Activated CD4-positive, alpha-beta T cell treated with anti-CD3 and anti-CD28 coated beads for 36 hours (primary cell): Measurements from ENCODE around the gene HAUS7. TPM values are rescaled to one million over a fixed set of nuclear protein-coding genes. Genes with fewer than 3 reads are reported as not detected.

Experiments used
- ATAC-seq: fragments of 200-7000 bp; cut with Tn5 transposase; one replicate; pipeline ENCODE4 v1.10.0; 2021; ENCODE audit warnings: mild to moderate bottlenecking, moderate library complexity
- CTCF ChIA-PET: fragments of 350-600 bp; sonication (Branson Sonifier 250); formaldehyde crosslinking; loops from one replicate; lab custom pipeline; 2021; ENCODE audit warnings: antibody characterized with exemption; lab: Charles Lee
- POLR2A ChIA-PET: fragments of 350-600 bp; sonication (Branson Sonifier 250); formaldehyde crosslinking; loops from one replicate; lab custom pipeline; 2021; ENCODE audit warnings: antibody characterized with exemption, inconsistent platforms; lab: Charles Lee
- DNase-seq: peaks from one replicate; pipeline ENCODE4 v3.0.0-alpha.2; 2020
- H3K27ac Mint-ChIP-seq: one replicate; pipeline ENCODE4 v1.8.0; 2021; ENCODE audit warnings: mixed read lengths
- H3K27me3 Mint-ChIP-seq: one replicate; pipeline ENCODE4 v1.8.0; 2021; ENCODE audit warnings: mixed read lengths
- H3K36me3 Mint-ChIP-seq: one replicate; pipeline ENCODE4 v1.8.0; 2021; ENCODE audit warnings: low read depth, mixed read lengths
- H3K4me1 Mint-ChIP-seq: one replicate; pipeline ENCODE4 v1.8.0; 2021; ENCODE audit warnings: mixed read lengths
- H3K4me3 Mint-ChIP-seq: one replicate; pipeline ENCODE4 v1.8.0; 2021; ENCODE audit warnings: mild to moderate bottlenecking, moderate library complexity, mixed read lengths
- H3K9me3 Mint-ChIP-seq: one replicate; pipeline ENCODE4 v1.8.0; 2021; ENCODE audit warnings: low read depth, mixed read lengths
- intact Hi-C, 2 experiments: fragments of 100-400 bp; cut with DNase I in 1 of 2; cut with micrococcal nuclease in 1 of 2; formaldehyde crosslinking; loops; one replicate each; pipeline versions ENCODE4 v1.14.2 to v1.15.1; 2022 to 2024; cut with DNase I, micrococcal nuclease
- total RNA-seq, 2 experiments: library from RNA; stranded (reverse); gene quantifications; one replicate each; pipeline ENCODE4 v1.2.3, GENCODE V29; 2021

Gene HAUS7
- 10 to 100 TPM; 41.9 to 70.0 TPM for total RNA-seq

DNA sequence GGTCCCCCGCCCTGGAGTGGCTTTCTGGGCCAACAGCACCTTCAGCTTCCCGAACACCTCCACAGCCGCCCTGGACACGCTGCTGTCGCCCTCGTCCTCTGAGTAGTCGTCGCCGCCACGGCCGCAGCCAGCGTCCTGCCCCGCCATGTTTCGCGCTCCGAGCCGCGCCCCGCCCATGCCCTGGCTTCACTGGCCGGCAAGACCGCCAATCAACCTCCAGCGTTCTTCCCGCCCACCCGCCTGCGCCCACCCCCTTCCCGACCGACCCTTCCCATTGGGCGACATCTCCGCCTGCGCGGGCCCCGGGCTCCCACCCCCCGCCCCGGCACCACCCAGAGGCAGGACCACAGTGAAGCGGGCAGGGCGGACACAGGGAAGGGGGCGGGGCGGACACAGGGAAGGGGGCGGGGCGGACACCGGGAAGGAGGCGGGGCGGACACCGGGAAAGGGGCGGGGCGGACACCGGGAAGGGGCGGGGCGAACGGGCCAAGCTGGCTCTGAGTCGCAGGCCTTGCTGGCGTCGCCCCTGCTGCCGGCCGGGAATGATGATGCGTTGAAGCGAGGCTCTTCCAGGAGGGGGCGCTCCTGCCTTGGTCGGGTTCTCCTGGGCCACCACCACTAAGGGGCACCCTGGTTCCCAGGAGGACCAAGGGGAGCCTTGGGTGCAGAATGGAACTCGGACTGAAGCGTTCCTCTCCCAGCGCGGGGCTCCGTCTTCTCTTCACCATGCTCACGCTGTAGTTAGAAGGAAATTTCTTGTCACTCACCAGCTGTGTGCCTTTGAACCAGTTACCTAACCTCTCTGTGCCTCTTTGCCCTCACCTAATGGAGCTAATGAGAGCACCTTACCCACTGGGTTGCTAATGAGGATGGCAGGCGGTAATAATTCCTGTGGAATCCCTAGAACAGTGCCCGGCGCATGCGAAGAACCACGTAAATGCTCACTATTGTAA is at the start of gene HAUS7:
TSS of gene HAUS7 (minus strand) at position 166 of the 953 bp plus-strand sequence. CDS start at position 147, 19 bp downstream.
- no peaks in the 10 kb centered on the region for H3K9me3 Mint-ChIP-seq
- intact Hi-C loops: loop anchor here (1.0 to 5.0 kb wide), 12 partner anchors 37 to 1602 kb away; partner anchors contain the start of genes ABCD1 (in 2 of the 2), BCAP31 (in 2 of the 2), BRCC3 (in 1 of the 2) and CCNQ (in 1 of the 2)
- DNase-seq: peak; percentile 93
- peaks cover 7% of the 10 kb centered on the region for H3K36me3 Mint-ChIP-seq
- peaks cover 5% of the 10 kb centered on the region for H3K4me1 Mint-ChIP-seq
- ChIA-PET CTCF (interaction anchor here (0.5 to 3.1 kb wide), 7 partner anchors 10 to 548 kb away, joined by 3 to 20 read pairs (median 5); no protein-coding TSS in a partner anchor), POLR2A (no interaction called here)
- peak; percentile 91 for ATAC-seq
- no peaks in the 10 kb centered on the region for H3K27me3 Mint-ChIP-seq
- H3K4me3 Mint-ChIP-seq: peak within 1 kb of the TSS; percentile 78
- peak within 1 kb of the TSS; percentile 67 for H3K27ac Mint-ChIP-seq

DNA sequence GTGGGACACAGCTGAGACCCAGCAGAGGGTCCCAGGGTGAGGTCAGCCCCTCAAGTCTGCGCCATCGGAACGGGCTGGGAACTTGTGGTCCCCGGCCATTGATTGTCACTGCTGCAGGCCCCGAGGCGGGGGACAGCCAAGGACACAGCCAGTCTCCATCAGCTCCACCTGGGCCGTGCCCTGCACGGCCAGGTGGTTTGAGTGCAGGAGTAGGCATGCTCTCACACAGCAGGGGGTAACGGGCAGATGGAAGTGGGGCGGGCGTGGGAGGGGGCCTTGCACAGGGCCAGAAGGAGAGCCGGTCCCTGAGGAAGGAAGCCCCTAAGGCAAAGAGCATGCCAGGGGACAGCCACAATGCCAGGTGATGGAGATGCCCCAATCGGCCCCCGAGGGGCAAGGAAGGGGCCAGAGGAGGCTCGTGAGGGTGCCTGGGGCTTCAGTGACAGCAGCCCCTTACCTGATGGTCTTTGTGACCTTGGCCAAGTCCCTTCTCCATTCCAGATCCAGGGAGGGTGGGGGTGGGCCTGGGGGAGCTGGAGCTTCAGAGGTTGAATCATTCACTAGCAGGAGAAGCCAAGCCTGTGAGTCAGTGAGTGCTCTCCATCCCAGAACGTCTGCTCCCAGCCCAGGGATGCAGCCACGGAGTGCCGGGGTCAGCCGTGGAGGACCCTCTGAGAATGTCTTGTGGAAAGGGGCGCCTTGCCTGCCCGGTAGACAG is 49.4 kb upstream of the HAUS7 start:
- Mint-ChIP-seq H3K36me3 (no peaks in the 10 kb centered on the region), H3K27ac (no peak overlapping the region), H3K4me1 (peaks cover 3% of the 10 kb centered on the region), H3K4me3 (no peak overlapping the region), H3K27me3 (peaks cover 14% of the 10 kb centered on the region), H3K9me3 (no peaks in the 10 kb centered on the region)
- no peak for ATAC-seq
- POLR2A ChIA-PET: no interaction called here
- no peak for DNase-seq
- CTCF ChIA-PET: no interaction called here
- intact Hi-C loops: no loop called here

DNA sequence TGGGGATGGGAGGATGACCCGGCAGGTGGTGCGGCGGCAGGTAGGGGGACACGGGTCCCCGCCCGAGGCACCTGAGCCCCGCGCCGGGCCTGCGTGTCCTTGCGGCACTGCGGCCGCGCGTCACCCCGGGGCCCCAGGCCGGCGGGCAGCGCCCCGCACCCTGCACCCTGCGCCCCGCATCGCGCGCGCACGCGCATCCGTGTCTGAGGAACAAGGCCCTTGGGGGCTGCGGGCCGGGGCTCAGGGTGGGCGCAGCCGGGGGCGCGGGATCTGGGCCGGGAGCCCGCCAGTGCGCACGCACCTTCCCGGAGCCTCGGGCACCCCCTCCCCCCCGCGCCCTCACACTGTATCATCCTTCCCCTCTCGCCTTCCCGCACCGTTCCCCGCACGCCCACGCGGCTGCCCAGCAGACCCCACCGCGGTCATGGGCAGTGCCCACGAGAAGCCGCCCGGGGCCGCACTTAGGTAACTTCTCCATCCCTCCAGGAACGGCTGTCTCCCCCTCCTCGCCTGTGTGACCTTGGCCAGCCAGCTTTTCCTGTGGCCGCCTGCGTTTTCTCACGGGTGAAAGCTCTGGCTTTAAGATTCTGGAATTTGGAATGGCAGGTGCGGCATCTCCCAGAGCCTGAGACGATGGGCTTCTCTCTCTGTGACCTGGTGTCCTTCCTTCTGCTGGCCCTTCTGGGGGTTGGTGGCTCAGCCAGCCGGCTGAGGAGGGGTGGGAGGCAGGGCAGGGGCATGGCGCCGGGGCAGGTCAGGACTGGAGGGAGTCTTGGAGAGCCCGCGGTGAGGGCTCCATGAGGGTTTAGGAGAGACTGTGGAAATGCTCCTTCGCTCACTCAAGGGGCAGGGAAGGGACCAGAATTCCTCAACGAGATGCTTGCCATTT is 47.8 kb upstream of the HAUS7 start:
- Mint-ChIP-seq H3K27ac (no peak overlapping the region), H3K4me3 (no peak overlapping the region), H3K9me3 (no peaks in the 10 kb centered on the region), H3K36me3 (no peaks in the 10 kb centered on the region), H3K4me1 (peaks cover 3% of the 10 kb centered on the region), H3K27me3 (peaks cover 14% of the 10 kb centered on the region)
- CTCF ChIA-PET: no interaction called here
- DNase-seq: no peak
- POLR2A ChIA-PET: no interaction called here
- no peak for ATAC-seq
- intact Hi-C loops: no loop called here

DNA sequence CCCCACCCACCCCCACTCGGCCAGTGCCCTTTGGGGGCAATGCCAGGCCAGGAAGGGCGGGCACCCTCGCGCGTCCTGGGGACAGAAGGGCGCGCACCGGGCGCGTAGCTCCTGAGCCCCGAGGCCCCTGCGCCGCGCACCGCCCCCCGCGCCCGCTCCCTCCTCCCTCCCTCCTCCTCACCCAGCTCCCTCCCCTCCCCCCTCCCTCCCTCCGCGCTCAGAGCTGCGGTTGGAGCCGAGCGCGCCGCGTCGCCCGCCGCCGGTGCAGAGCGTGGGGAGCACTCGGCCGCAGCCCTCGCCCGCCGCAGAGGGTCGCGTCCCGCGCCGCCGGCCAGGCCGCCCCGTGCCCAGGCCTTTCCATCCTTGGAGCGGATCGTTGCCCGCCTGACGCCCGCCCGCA is 47.0 kb upstream of the HAUS7 start, which contains the start of gene ATP2B3:
TSS of gene ATP2B3 (plus strand) at position 220 of the 400 bp plus-strand sequence. CDS start 18,606 bp downstream, outside the sequence.
- intact Hi-C loops: no loop called here
- CTCF ChIA-PET: no interaction called here
- POLR2A ChIA-PET: no interaction called here
- no peaks in the 10 kb centered on the region for H3K36me3 Mint-ChIP-seq
- H3K27ac Mint-ChIP-seq: no peak within 1 kb of the TSS
- peaks cover 3% of the 10 kb centered on the region for H3K4me1 Mint-ChIP-seq
- no peak within 1 kb of the TSS for H3K4me3 Mint-ChIP-seq
- DNase-seq (no peak), ATAC-seq (no peak)
- peaks cover 14% of the 10 kb centered on the region for H3K27me3 Mint-ChIP-seq
- H3K9me3 Mint-ChIP-seq: no peaks in the 10 kb centered on the region

DNA sequence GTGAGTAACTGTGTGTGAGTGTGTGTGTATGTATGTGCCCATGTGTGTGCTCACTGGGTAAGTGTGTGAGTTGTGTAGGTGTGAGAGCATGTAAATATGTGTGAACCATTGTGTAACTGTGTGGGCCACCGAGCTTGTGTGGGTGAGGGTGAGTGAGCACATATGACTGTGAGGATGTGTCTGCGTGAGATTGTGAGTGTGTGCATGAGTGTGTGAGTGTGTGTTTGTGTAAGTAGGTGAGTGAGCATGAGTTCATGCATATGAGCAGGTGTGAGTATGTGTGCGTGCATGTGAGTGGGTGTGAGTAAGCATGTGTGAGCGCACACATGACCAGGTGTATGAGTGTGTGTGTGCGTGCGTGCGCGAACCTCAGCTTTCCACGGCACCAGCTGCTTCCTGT is 45.7 kb upstream of the HAUS7 start:
- no peak for DNase-seq
- ChIA-PET CTCF (interaction anchor here (0.8 to 1.8 kb wide), 3 partner anchors 9 to 44 kb away, joined by 4 to 7 read pairs (median 6); no protein-coding TSS in a partner anchor), POLR2A (no interaction called here)
- ATAC-seq: no peak
- Mint-ChIP-seq H3K9me3 (no peaks in the 10 kb centered on the region), H3K4me3 (no peak overlapping the region), H3K36me3 (no peaks in the 10 kb centered on the region), H3K27ac (no peak overlapping the region), H3K4me1 (peaks cover 3% of the 10 kb centered on the region), H3K27me3 (peaks cover 14% of the 10 kb centered on the region)
- intact Hi-C loops: no loop called here

DNA sequence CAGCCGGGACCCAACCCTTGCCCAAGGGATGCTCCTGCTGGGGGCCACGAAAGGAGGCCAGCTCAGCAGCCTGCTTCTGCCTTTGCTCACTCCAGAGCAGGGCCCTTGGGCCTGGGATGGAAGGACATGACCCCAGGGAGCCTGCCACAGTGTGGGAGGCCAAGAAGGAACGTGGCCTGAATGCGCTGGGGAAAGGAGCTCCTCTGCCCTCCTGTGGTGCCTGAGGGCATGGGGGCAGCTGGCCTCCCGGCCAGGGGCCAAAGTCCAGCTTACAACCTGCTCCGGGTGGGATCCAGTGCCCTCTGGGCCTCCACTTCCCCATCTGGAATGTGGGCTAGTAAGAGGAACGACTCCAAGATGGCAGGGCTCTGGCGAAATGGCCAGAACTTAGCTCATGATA is 45.1 kb upstream of the HAUS7 start:
- CTCF ChIA-PET: interaction anchor here (0.8 to 1.8 kb wide), 4 partner anchors 8 to 147 kb away, joined by 3 to 7 read pairs (median 5); no protein-coding TSS in a partner anchor
- DNase-seq: no peak
- H3K36me3 Mint-ChIP-seq: no peaks in the 10 kb centered on the region
- peaks cover 3% of the 10 kb centered on the region for H3K4me1 Mint-ChIP-seq
- no peaks in the 10 kb centered on the region for H3K9me3 Mint-ChIP-seq
- intact Hi-C loops: no loop called here
- H3K4me3 Mint-ChIP-seq: no peak overlapping the region
- ATAC-seq: no peak
- peaks cover 14% of the 10 kb centered on the region for H3K27me3 Mint-ChIP-seq
- H3K27ac Mint-ChIP-seq: no peak overlapping the region
- POLR2A ChIA-PET: no interaction called here

DNA sequence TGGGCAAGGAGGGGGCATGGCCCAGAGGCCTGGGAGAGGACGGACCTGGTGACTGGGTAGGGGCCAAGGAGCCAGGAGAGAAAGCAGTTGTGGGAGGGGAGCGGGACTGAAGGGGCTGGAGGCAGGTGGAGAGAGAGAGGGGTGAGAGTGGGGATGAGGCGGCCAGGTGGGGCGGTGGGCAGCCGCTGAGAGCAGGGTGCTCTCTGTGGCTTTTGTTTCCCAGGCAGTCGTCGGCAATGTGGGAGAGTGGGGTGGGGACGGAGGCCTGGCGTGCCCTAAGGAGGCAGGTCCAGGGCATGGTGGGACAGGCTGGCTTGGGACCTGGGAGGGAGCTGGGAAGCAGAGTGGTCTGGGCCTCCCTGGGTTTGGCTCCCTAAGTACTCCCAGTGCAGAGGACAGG is 43.9 kb upstream of the HAUS7 start:
- ATAC-seq (no peak), DNase-seq (no peak)
- H3K4me3 Mint-ChIP-seq: no peak overlapping the region
- H3K9me3 Mint-ChIP-seq: no peaks in the 10 kb centered on the region
- H3K36me3 Mint-ChIP-seq: no peaks in the 10 kb centered on the region
- no peak overlapping the region for H3K27ac Mint-ChIP-seq
- intact Hi-C loops: no loop called here
- peaks cover 3% of the 10 kb centered on the region for H3K4me1 Mint-ChIP-seq
- ChIA-PET POLR2A (no interaction called here), CTCF (interaction anchor here (0.8 to 1.8 kb wide), 2 partner anchors 42 to 482 kb away, joined by 4 to 7 read pairs; no protein-coding TSS in a partner anchor)
- peaks cover 13% of the 10 kb centered on the region for H3K27me3 Mint-ChIP-seq

DNA sequence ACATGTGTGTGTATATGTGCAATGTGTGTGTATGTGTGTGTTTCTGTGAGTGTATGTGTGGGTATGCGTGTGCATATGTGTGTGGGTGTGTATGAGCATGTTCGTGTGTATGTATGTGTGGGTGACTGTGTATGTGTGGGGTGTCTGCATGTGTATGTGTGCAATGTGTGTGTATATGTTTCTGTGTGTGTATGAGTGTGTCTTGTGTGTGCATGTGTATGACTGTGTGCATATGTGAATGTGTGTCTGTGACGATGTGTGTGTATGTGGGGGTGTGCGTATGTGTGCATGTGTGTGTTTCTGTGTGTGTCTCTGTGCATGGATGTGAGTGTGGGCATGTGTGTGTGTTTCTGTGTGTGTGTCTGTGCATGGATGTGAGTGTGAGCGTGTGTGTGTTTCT is 42.9 kb upstream of the HAUS7 start:
- Mint-ChIP-seq H3K4me3 (no peak overlapping the region), H3K36me3 (no peaks in the 10 kb centered on the region), H3K4me1 (peaks cover under 1% of the 10 kb centered on the region), H3K27ac (no peak overlapping the region), H3K27me3 (peaks cover 9% of the 10 kb centered on the region), H3K9me3 (no peaks in the 10 kb centered on the region)
- ATAC-seq: no peak
- CTCF ChIA-PET: no interaction called here
- POLR2A ChIA-PET: interaction anchor here (0.7 kb wide), 1 partner anchor 412 kb away, joined by 3 read pairs; no protein-coding TSS in a partner anchor
- intact Hi-C loops: no loop called here
- no peak for DNase-seq

DNA sequence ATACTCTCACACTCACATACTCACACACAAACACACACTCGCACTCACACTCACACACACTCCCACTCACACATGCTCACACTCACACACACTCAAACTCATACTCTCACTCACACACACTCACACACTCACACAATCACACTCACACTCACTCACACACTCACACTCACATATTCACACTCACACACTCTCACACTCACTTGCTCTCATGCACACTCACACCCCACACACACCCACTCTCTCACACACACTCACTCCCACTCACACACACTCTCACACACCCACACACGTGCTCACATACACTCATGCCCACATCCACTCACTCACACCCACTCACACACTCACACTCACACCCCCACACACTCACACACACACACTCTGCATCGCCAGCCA is 42.1 kb upstream of the HAUS7 start:
- CTCF ChIA-PET: no interaction called here
- no peaks in the 10 kb centered on the region for H3K36me3 Mint-ChIP-seq
- H3K27ac Mint-ChIP-seq: no peak overlapping the region
- H3K4me1 Mint-ChIP-seq: no peaks in the 10 kb centered on the region
- intact Hi-C loops: no loop called here
- peaks cover 9% of the 10 kb centered on the region for H3K27me3 Mint-ChIP-seq
- no peak for DNase-seq
- no peak overlapping the region for H3K4me3 Mint-ChIP-seq
- no peaks in the 10 kb centered on the region for H3K9me3 Mint-ChIP-seq
- POLR2A ChIA-PET: interaction anchor here (0.7 kb wide), 1 partner anchor 413 kb away, joined by 3 read pairs; no protein-coding TSS in a partner anchor
- no peak for ATAC-seq

DNA sequence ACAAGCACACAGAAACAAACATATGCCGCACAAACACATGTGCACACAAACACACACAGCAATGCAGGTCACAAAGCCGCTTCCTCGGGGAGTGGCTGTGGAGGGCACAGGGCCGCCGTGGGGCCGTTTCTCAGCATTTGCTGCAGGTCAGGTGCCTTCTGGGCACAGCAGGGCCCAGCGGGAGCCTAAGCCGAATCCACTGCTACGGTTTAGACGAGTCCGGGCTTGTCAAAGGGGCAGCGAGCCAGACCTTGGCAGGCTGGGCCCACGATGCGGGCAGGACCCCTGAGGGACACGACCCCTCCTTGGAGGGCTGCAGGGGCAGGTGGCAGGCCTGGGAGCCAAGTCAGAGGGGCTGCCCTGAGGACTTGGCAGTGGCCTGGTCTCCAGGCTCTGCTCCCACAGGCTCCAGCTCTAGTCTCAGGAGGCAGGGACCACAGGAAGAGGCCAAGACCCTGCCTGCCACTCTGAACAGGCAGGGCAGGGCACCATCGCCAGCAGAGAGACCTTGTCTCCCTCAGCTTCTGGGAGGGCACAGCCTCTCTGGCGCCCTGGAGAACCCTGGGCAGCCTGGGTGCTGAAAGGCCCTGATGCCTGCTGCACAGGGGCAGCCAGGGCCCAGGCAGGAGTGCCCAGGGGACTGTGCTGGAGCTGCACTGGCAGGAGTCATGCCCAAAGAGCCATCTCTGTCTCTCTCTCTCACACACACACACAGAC is 41.6 kb upstream of the HAUS7 start:
- DNase-seq: no peak
- no peak for ATAC-seq
- Mint-ChIP-seq H3K4me1 (no peaks in the 10 kb centered on the region), H3K4me3 (no peak overlapping the region), H3K36me3 (no peaks in the 10 kb centered on the region), H3K27me3 (peaks cover 7% of the 10 kb centered on the region), H3K27ac (no peak overlapping the region), H3K9me3 (no peaks in the 10 kb centered on the region)
- ChIA-PET CTCF (interaction anchor here (0.9 kb wide), 1 partner anchor 41 kb away, joined by 5 read pairs; the partner anchor contains the start of gene HAUS7), POLR2A (no interaction called here)
- intact Hi-C loops: no loop called here
